MCF 10A (cell line): Measurements from ENCODE around the gene HRH2. TPM values are rescaled to one million over a fixed set of nuclear protein-coding genes. Genes with fewer than 3 reads are reported as not detected.
A peak's percentile ranks its signal among the peaks of the same experiment; 100 is the strongest.

Experiments used
- BruUV-seq: library from RNA; stranded (reverse); fragments of 400-500 nt; replicated peaks from 2 replicates; lab custom pipeline; 2021; lab: Mats Ljungman, UMichigan
- CTCF ChIA-PET: fragments of 300-600 bp; sonication (Branson Sonifier 250); formaldehyde crosslinking; extraction: SDS; loops from one replicate; lab custom pipeline; 2021; ENCODE audit warnings: antibody characterized with exemption, inconsistent platforms; lab: Yijun Ruan, JAX
- POLR2A ChIA-PET: fragments of 300-600, 350-650 bp; sonication (Branson Sonifier 250); formaldehyde crosslinking; extraction: SDS; loops from one replicate; lab custom pipeline; 2020; ENCODE audit warnings: antibody characterized with exemption, inconsistent platforms; lab: Yijun Ruan, JAX
- DNase-seq: peaks from one replicate; pipeline ENCODE4 v3.0.0-alpha.2; 2018; ENCODE audit not compliant: unreplicated experiment
- H3K27ac Mint-ChIP-seq: one replicate; pipeline ENCODE4 v1.8.0; 2022; ENCODE audit warnings: mild to moderate bottlenecking, low read depth, mixed read lengths; ENCODE audit not compliant: unreplicated experiment
- H3K27me3 Mint-ChIP-seq: one replicate; pipeline ENCODE4 v1.8.0; 2022; ENCODE audit warnings: mixed read lengths; ENCODE audit not compliant: insufficient read depth, unreplicated experiment
- H3K36me3 Mint-ChIP-seq: one replicate; pipeline ENCODE4 v1.8.0; 2022; ENCODE audit warnings: mild to moderate bottlenecking, moderate library complexity, mixed read lengths; ENCODE audit not compliant: insufficient read depth, unreplicated experiment
- H3K4me1 Mint-ChIP-seq: one replicate; pipeline ENCODE4 v1.8.0; 2022; ENCODE audit warnings: mixed read lengths; ENCODE audit not compliant: insufficient read depth, unreplicated experiment
- H3K4me3 Mint-ChIP-seq: one replicate; pipeline ENCODE4 v1.8.0; 2022; ENCODE audit warnings: mild to moderate bottlenecking, moderate library complexity, mixed read lengths; ENCODE audit not compliant: unreplicated experiment
- H3K9me3 Mint-ChIP-seq: one replicate; pipeline ENCODE4 v1.8.0; 2022; ENCODE audit warnings: mixed read lengths; ENCODE audit not compliant: unreplicated experiment
- intact Hi-C: fragments of 100-400 bp; cut with micrococcal nuclease; formaldehyde crosslinking; loops from 2 replicates; pipeline ENCODE4 v1.14.1; 2022
- total RNA-seq: library from RNA; stranded (reverse); gene quantifications from 2 replicates; pipeline ENCODE4 v1.2.3, GENCODE V29; 2022
- TF ChIP-seq, protein P1 (sequence below): fragments of 200-600 bp; IDR thresholded peaks from one replicate; pipeline ENCODE4 v1.8.0; 2022; ENCODE audit warnings: antibody characterized with exemption, mild to moderate bottlenecking; ENCODE audit not compliant: unreplicated experiment

Gene HRH2
- total RNA-seq, 1 experiment from 2014 or later = not detected

DNA sequence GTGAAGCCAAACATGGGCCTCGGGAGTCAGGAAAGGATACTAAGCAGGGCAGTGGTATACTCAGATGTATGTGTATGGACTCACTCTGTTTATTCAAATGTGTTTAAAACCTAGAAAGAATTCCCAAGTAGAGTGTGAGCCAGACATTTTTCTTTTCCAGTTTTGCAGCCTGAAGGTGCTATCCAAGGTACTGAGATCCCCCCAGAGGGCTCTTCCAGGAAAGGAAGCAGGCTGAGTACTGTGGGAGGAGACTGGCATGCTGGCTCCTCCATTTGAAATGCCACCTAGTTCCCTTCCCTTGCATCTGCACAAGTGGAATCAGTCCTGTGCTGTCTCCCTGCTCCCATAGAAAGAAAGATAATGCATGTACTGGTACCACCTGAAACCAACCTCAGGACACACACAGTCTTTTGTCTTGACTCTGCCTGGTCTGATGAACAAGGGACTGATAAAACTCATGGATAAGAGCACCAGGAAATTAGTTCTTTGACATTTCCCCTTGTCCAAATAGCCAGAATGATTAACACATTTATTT is 85.9 kb downstream of the HRH2 start:
- intact Hi-C loops = no loop called here
- peaks cover 7% of the 10 kb centered on the region for H3K4me1 Mint-ChIP-seq
- TF ChIP-seq, protein P1, sequence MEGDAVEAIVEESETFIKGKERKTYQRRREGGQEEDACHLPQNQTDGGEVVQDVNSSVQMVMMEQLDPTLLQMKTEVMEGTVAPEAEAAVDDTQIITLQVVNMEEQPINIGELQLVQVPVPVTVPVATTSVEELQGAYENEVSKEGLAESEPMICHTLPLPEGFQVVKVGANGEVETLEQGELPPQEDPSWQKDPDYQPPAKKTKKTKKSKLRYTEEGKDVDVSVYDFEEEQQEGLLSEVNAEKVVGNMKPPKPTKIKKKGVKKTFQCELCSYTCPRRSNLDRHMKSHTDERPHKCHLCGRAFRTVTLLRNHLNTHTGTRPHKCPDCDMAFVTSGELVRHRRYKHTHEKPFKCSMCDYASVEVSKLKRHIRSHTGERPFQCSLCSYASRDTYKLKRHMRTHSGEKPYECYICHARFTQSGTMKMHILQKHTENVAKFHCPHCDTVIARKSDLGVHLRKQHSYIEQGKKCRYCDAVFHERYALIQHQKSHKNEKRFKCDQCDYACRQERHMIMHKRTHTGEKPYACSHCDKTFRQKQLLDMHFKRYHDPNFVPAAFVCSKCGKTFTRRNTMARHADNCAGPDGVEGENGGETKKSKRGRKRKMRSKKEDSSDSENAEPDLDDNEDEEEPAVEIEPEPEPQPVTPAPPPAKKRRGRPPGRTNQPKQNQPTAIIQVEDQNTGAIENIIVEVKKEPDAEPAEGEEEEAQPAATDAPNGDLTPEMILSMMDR = no peak
- ChIA-PET POLR2A (no interaction called here), CTCF (interaction anchor here (0.6 to 10.2 kb wide), 3 partner anchors 13 to 209 kb away, joined by 3 to 80 read pairs (median 9); no protein-coding TSS in a partner anchor)
- H3K9me3 Mint-ChIP-seq = no peaks in the 10 kb centered on the region
- H3K27me3 Mint-ChIP-seq = peaks cover 57% of the 10 kb centered on the region
- no peak overlapping the region for H3K27ac Mint-ChIP-seq
- DNase-seq = peak; percentile 43
- BruUV-seq = no TSS peak
- no peaks in the 10 kb centered on the region for H3K36me3 Mint-ChIP-seq
- H3K4me3 Mint-ChIP-seq = no peak overlapping the region

DNA sequence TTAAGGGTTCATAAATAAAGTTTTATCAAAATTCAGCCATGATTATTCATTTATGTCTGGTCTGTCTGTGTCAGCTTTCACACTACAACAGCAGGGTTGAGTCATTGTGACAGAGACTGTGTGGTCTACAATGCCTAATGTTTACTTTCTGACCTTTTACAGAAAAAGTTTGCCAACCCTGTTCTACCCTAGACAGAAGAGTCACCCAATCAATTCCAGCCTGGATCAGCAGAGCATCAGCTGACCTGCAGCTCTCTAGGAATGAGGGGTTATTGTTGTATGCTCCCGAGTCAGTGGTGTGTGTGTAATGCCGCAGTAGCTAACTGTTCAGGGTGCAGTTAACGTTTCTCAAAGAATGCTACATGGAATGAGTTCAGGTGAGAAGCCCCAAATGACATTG is 87.3 kb downstream of the HRH2 start:
- intact Hi-C loops = loop anchor here (5.0 kb wide), 1 partner anchor 122 kb away; no protein-coding TSS in a partner anchor
- TF ChIP-seq, protein P1 = no peak
- BruUV-seq = no TSS peak
- Mint-ChIP-seq H3K27me3 (peaks cover 43% of the 10 kb centered on the region), H3K9me3 (no peaks in the 10 kb centered on the region), H3K4me1 (peaks cover 14% of the 10 kb centered on the region), H3K4me3 (no peak overlapping the region), H3K27ac (no peak overlapping the region), H3K36me3 (no peaks in the 10 kb centered on the region)
- POLR2A ChIA-PET = no interaction called here
- DNase-seq = no peak
- CTCF ChIA-PET = interaction anchor here (10.2 kb wide), 1 partner anchor 14 kb away, joined by 80 read pairs; no protein-coding TSS in a partner anchor

DNA sequence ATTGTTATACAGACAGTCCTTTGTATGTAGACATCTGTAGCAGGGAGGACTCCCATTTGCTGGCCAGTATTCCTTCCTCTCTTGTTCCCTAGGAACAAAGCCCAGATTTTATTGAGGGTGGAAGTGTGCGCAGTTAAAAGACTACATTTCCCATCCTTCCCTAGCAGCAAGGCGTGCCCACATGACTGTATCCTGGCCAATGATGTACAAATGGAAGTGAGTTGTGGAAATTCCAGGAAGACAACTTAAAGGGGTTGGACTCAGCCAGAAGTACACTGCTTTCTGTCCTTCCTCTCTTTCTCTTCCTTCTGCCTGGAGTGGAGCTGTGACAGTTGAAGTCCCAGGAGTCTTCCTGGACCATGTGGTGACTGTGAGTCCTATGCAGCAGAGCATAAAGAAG is 89.0 kb downstream of the HRH2 start:
- Mint-ChIP-seq H3K27me3 (peaks cover 26% of the 10 kb centered on the region), H3K9me3 (no peaks in the 10 kb centered on the region), H3K36me3 (no peaks in the 10 kb centered on the region), H3K4me1 (peaks cover 14% of the 10 kb centered on the region), H3K4me3 (peak overlapping the region; percentile 51), H3K27ac (no peak overlapping the region)
- intact Hi-C loops = loop anchor here (5.0 kb wide), 1 partner anchor 120 kb away; no protein-coding TSS in a partner anchor
- DNase-seq = peak; percentile 63
- POLR2A ChIA-PET = interaction anchor here (0.6 to 1.3 kb wide), 3 partner anchors 12 to 67 kb away, joined by 3 to 6 read pairs (median 4); no protein-coding TSS in a partner anchor
- BruUV-seq = no TSS peak
- TF ChIP-seq, protein P1 = no peak
- CTCF ChIA-PET = interaction anchor here (0.6 to 10.2 kb wide), 4 partner anchors 16 to 26 kb away, joined by 3 to 80 read pairs (median 4); no protein-coding TSS in a partner anchor

DNA sequence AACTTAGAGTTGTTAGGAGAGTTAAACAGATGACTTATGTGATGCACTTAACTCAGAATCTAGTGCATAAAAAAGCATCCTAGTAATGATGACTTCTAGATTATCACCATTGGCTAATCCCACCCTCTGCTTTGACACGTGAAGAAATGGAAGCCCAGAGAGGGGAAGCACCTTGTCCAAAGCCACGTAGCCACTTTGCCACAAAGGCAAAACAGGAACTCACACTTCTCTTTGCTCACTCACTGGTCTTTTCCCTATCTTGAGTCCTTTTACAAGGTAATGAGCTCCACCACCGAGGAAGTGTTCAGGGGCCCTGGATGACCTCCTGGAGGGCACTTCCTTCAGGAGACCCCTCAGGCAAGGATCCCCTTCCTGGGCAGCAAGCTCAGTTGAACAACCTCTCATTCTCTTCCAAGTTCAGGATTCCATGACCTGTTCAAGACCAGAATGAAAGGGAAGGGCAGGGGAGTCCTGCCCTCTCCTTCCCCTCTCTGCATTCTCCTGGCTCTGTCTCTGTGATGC is 89.7 kb downstream of the HRH2 start:
- no peak for DNase-seq
- Mint-ChIP-seq H3K9me3 (no peaks in the 10 kb centered on the region), H3K27me3 (peaks cover 19% of the 10 kb centered on the region), H3K4me1 (peaks cover 14% of the 10 kb centered on the region), H3K27ac (no peak overlapping the region), H3K36me3 (no peaks in the 10 kb centered on the region), H3K4me3 (no peak overlapping the region)
- intact Hi-C loops = loop anchor here (5.0 kb wide), 1 partner anchor 120 kb away; no protein-coding TSS in a partner anchor
- TF ChIP-seq, protein P1 = no peak
- no TSS peak for BruUV-seq
- ChIA-PET CTCF (interaction anchor here (0.6 to 10.2 kb wide), 4 partner anchors 17 to 145 kb away, joined by 3 to 80 read pairs (median 3); no protein-coding TSS in a partner anchor), POLR2A (interaction anchor here (0.6 to 2.0 kb wide), 4 partner anchors 11 to 68 kb away, joined by 3 to 6 read pairs (median 5); no protein-coding TSS in a partner anchor)
